Measurements from ENCODE around the gene LTA.
A peak's percentile ranks its signal among the peaks of the same experiment; 100 is the strongest.

Gene LTA

DNA sequence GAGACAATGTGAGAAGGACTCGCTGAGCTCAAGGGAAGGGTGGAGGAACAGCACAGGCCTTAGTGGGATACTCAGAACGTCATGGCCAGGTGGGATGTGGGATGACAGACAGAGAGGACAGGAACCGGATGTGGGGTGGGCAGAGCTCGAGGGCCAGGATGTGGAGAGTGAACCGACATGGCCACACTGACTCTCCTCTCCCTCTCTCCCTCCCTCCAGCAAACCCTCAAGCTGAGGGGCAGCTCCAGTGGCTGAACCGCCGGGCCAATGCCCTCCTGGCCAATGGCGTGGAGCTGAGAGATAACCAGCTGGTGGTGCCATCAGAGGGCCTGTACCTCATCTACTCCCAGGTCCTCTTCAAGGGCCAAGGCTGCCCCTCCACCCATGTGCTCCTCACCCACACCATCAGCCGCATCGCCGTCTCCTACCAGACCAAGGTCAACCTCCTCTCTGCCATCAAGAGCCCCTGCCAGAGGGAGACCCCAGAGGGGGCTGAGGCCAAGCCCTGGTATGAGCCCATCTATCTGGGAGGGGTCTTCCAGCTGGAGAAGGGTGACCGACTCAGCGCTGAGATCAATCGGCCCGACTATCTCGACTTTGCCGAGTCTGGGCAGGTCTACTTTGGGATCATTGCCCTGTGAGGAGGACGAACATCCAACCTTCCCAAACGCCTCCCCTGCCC is 4.9 kb downstream of the LTA start:
- no peak for DNase-seq (ENCODE audit: low read depth)
- H3K4me3 ChIP-seq (ENCODE audit: low read length), result no peak overlapping the region
- no peak for TF ChIP-seq CTCF (conservative IDR thresholded peaks at IDR 0.05; ENCODE audit: low read depth, low read length)

DNA sequence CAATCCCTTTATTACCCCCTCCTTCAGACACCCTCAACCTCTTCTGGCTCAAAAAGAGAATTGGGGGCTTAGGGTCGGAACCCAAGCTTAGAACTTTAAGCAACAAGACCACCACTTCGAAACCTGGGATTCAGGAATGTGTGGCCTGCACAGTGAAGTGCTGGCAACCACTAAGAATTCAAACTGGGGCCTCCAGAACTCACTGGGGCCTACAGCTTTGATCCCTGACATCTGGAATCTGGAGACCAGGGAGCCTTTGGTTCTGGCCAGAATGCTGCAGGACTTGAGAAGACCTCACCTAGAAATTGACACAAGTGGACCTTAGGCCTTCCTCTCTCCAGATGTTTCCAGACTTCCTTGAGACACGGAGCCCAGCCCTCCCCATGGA is 5.5 kb downstream of the LTA start:
- no peak for DNase-seq (ENCODE audit: low read depth)
- TF ChIP-seq CTCF (conservative IDR thresholded peaks at IDR 0.05; ENCODE audit: low read depth, low read length), result no peak

DNA sequence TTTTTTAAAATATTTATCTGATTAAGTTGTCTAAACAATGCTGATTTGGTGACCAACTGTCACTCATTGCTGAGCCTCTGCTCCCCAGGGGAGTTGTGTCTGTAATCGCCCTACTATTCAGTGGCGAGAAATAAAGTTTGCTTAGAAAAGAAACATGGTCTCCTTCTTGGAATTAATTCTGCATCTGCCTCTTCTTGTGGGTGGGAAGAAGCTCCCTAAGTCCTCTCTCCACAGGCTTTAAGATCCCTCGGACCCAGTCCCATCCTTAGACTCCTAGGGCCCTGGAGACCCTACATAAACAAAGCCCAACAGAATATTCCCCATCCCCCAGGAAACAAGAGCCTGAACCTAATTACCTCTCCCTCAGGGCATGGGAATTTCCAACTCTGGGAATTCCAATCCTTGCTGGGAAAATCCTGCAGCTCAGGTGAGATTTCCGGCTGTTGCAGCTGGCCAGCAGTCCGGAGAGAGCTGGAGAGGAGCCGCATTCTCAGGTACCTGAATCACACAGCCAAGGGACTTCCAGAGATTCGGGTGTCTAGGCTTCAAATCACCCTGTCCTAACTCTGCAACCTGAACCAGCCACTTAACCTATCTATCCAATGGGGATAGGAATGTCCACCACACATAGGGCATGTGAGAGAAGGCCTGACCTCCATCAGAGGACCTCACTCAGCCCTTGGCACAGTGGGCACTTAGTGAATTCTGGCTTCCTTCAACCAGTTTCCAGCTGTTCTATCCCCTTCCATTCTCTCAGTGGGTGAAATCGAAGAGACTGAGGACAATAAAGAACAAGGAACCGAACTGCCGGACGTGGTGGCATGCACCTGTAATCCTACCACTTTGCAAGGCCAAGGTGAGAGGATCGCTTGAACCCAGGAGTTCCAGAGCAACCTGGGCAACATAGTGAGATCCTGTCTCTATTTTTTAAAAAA is 6.4 kb downstream of the LTA start:
- no peak overlapping the region for H3K4me3 ChIP-seq (ENCODE audit: low read length)
- DNase-seq (ENCODE audit: low read depth), result no peak
- no peak for TF ChIP-seq CTCF (conservative IDR thresholded peaks at IDR 0.05; ENCODE audit: low read depth, low read length)

More for the DNA sequence above, 5.5 kb downstream of the LTA start:
- H3K4me3 ChIP-seq (ENCODE audit: low read length), result no peak overlapping the region

- no peak overlapping the region for H3K4me3 ChIP-seq (ENCODE audit: low read length)
- no peak for DNase-seq (ENCODE audit: low read depth)
- TF ChIP-seq CTCF (conservative IDR thresholded peaks at IDR 0.05; ENCODE audit: low read depth, low read length), result no peak
Observed at GRCh38 chr6:31579119-31579505, 7.0 kb downstream of the LTA start.

DNA sequence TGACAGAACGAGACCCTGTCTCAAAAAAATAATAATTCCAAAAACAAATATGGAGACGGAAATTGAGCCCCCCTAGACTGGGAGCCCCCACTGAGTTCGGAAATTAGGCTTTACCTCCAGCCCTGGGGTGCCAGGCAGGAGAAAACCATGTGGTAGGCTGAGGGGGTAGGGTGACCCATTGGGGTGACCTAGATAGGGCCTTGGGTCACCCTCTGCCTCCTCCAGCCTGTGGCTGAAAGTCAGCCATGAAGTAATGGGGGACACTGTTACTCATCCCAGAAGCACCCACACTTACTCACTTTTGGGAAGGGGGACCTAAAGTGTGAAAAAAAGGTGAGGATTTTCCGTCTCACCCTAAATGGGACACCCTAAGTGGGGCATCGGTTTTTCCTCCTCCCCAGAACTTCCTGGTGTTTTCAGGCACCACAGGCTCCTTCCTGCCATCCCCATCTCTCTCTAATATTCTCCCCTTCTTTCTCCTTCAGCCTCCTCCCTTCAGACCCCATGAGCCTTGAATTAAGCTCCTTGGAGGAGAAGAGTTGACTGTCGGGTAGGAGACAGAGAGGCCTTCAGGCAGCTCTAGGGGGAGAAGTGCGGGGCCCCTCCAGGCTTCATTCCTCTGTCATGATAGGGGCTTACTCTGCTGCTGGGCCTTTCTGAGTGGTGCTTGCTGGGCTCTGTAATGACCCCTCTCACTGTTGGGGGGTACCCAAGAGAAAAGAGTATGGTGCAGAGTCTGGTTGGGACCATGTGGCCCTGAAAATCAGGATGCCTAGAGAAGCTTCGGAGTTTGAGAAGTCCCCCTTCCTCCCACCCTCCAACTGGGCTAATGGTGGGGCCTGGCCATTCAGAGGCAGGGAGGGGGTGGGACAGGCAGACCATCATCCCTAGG is 7.7 kb downstream of the LTA start:
- no peak overlapping the region for H3K4me3 ChIP-seq (ENCODE audit: low read length)
- TF ChIP-seq CTCF (conservative IDR thresholded peaks at IDR 0.05; ENCODE audit: low read depth, low read length), result no peak
- DNase-seq (ENCODE audit: low read depth), result no peak

- DNase-seq (ENCODE audit: low read depth), result no peak
- H3K4me3 ChIP-seq (ENCODE audit: low read length), result peak overlapping the region; percentile 64
- TF ChIP-seq CTCF (conservative IDR thresholded peaks at IDR 0.05; ENCODE audit: low read depth, low read length), result no peak
Observed at GRCh38 chr6:31580438-31580740, 8.3 kb downstream of the LTA start.
